Thyroid gland (tissue), 4 donors: Measurements from ENCODE around the gene ARMH3.

Source experiments
- CTCF ChIP-seq, 6 experiments: fragments of 200-600 bp in 3 of 6; fragments of 450-650 bp in 3 of 6; sonication (generic) in 3 of 6; IDR thresholded peaks; one replicate each; pipeline ENCODE4 v1.5.1; 2016 to 2019; ENCODE audit warnings: antibody characterized with exemption in 6 of 6, mild to moderate bottlenecking in 2 of 6, inconsistent platforms in 1 of 6, moderate library complexity in 1 of 6
- POLR2A ChIP-seq, 2 donors: fragments of 450-650 bp; IDR thresholded peaks; one replicate each; pipeline ENCODE4 v1.6.1; 2017; ENCODE audit warnings: antibody characterized with exemption in 2 of 2, mild to moderate bottlenecking in 2 of 2, moderate library complexity in 1 of 2

GRCh38 chr10:101840102-101840684 is 215.8 kb downstream of the ARMH3 start:
- TF ChIP-seq CTCF (IDR thresholded peaks at IDR 0.05) (no peak), POLR2A (IDR thresholded peaks at IDR 0.05) (no peak)
